Gastroesophageal sphincter (tissue), 4 donors: ENCODE measurements around the gene MBD6. TPM values are rescaled to one million over a fixed set of nuclear protein-coding genes. Genes with fewer than 3 reads are reported as not detected.
"Not testable (repeated sequence)": the region's sequence is repeated elsewhere in the genome, so short reads cannot be mapped to it uniquely, and the experiment has no call there.

Experiments used
- ATAC-seq: fragments of 150-250 bp; one replicate; pipeline ENCODE4 v1.9.1; 2016; ENCODE audit warnings: mild to moderate bottlenecking, moderate library complexity
- H3K27ac ChIP-seq, 4 donors: fragments of 200-600 bp; sonication (generic) in 3 of 4; 1 replicate in 3 of 4; 2 replicates in 1 of 4; pipeline ENCODE4 v1.5.1; 2016 to 2019
- H3K27me3 ChIP-seq: fragments of 200-600 bp; sonication (generic); one replicate; pipeline ENCODE4 v1.5.1; 2019
- H3K36me3 ChIP-seq, 2 donors: fragments of 200-600 bp; sonication (generic); one replicate each; pipeline ENCODE4 v1.5.1; 2019; ENCODE audit warnings: control low read depth in 1 of 2
- H3K4me1 ChIP-seq, 3 donors: fragments of 200-600 bp; sonication (generic); 1 replicate in 2 of 3; 2 replicates in 1 of 3; pipeline ENCODE4 v1.5.1; 2016 to 2019; ENCODE audit warnings: control low read depth in 2 of 3
- H3K4me3 ChIP-seq, 2 donors: fragments of 200-600 bp; sonication (generic); one replicate each; pipeline ENCODE4 v1.5.1; 2019; ENCODE audit warnings: mild to moderate bottlenecking in 1 of 2, moderate library complexity in 1 of 2
- H3K9me3 ChIP-seq, 3 donors: fragments of 200-600 bp; sonication (generic); one replicate each; pipeline ENCODE4 v1.5.1; 2017 to 2019; ENCODE audit warnings: control low read depth in 2 of 3
- CTCF ChIP-seq, 4 experiments: fragments of 200-600 bp in 2 of 4; fragments of 450-650 bp in 2 of 4; sonication (generic) in 1 of 4; IDR thresholded peaks; one replicate each; pipeline ENCODE4 v1.5.1; 2017 to 2019; ENCODE audit warnings: antibody characterized with exemption in 4 of 4, mild to moderate bottlenecking in 2 of 4, moderate library complexity in 2 of 4
- EP300 ChIP-seq: sonication (generic); formaldehyde crosslinking; IDR thresholded peaks from one replicate; pipeline ENCODE4 v1.6.1; 2017; ENCODE audit warnings: antibody characterized with exemption, mild to moderate bottlenecking
- POLR2A ChIP-seq, 2 donors: fragments of 450-650 bp; IDR thresholded peaks; one replicate each; pipeline ENCODE4 v1.6.1; 2017; ENCODE audit warnings: antibody characterized with exemption in 2 of 2, mild to moderate bottlenecking in 2 of 2, moderate library complexity in 1 of 2
- POLR2AphosphoS5 ChIP-seq: sonication (generic); formaldehyde crosslinking; IDR thresholded peaks from one replicate; pipeline ENCODE4 v1.6.1; 2017; ENCODE audit warnings: antibody characterized with exemption
- WGBS, 2 donors: methylation state at CpG; one replicate each; pipeline ENCODE4 v1.1.5; 2018; ENCODE audit warnings: low coverage in 1 of 2; 5-methylcytosine and 5-hydroxymethylcytosine counted together
- total RNA-seq, 4 donors: library from RNA; depleted of rRNA; stranded (reverse); fragments of >200 nt; gene quantifications; one replicate each; pipeline ENCODE4 v1.1.0, GENCODE V29; 2016

Gene MBD6
- total RNA-seq, 4 donors from 2014 or later: 8.9 to 22.6 (median 19.7) TPM

- ATAC-seq: no peak
Measured at GRCh38 chr12:57488402-57489156, 34.0 kb upstream of the MBD6 start.

GRCh38 chr12:57489157-57489641 is 33.4 kb upstream of the MBD6 start:
- no peak for TF ChIP-seq EP300
- no peak for TF ChIP-seq POLR2AphosphoS5
- TF ChIP-seq CTCF (IDR thresholded peaks at IDR 0.05): no peak
- no peak for TF ChIP-seq POLR2A (IDR thresholded peaks at IDR 0.05)
- ATAC-seq: no peak
- peak overlapping the region in 1 of 2 donors; percentile 70 for H3K4me3 ChIP-seq

More at GRCh38 chr12:57488402-57489156, 34.0 kb upstream of the MBD6 start:
- peaks cover 0 to 40% of the 10 kb centered on the region in 2 donors for H3K36me3 ChIP-seq
- H3K9me3 ChIP-seq: no peaks in the 10 kb centered on the region
- H3K27me3 ChIP-seq: peaks cover 4% of the 10 kb centered on the region
- WGBS, 2 donors: 22 to 30% methylated on average over 10 of the region's 11 CpGs
- TF ChIP-seq CTCF (IDR thresholded peaks at IDR 0.05): no peak
- TF ChIP-seq POLR2AphosphoS5: no peak
- no peak for TF ChIP-seq EP300
- TF ChIP-seq POLR2A (IDR thresholded peaks at IDR 0.05): no peak
- H3K4me3 ChIP-seq: peak overlapping the region; percentile 70 to 94
- peak overlapping the region; percentile 47 to 88 (median 84) for H3K27ac ChIP-seq
- peaks cover 4 to 21% (median 8%) of the 10 kb centered on the region in 3 donors for H3K4me1 ChIP-seq

GRCh38 chr12:57490126-57490525 is 32.5 kb upstream of the MBD6 start:
- Histone ChIP-seq H3K4me3 (no peak overlapping the region), H3K4me1 (peaks cover 4 to 21% (median 8%) of the 10 kb centered on the region in 3 donors), H3K36me3 (peaks cover 0 to 49% of the 10 kb centered on the region in 2 donors), H3K9me3 (no peaks in the 10 kb centered on the region), H3K27me3 (peaks cover under 1% of the 10 kb centered on the region), H3K27ac (no peak overlapping the region)
- WGBS, 2 donors: 95% methylated on average over 3 of the region's 4 CpGs; no CpG with 5 or more reads in 1 of the 2 donors
- TF ChIP-seq CTCF (IDR thresholded peaks at IDR 0.05): no peak
- TF ChIP-seq EP300: no peak
- no peak for TF ChIP-seq POLR2AphosphoS5
- no peak for TF ChIP-seq POLR2A (IDR thresholded peaks at IDR 0.05)
- ATAC-seq: no peak

More at GRCh38 chr12:57489157-57489641, 33.4 kb upstream of the MBD6 start:
- Histone ChIP-seq H3K27me3 (peaks cover 4% of the 10 kb centered on the region), H3K9me3 (no peaks in the 10 kb centered on the region), H3K27ac (peak overlapping the region in 1 of 4 donors; percentile 83), H3K4me1 (peaks cover 4 to 21% (median 8%) of the 10 kb centered on the region in 3 donors), H3K36me3 (peaks cover 0 to 45% of the 10 kb centered on the region in 2 donors)
- 75 to 80% methylated on average over 2 to 3 of the region's 5 CpGs for WGBS, 2 donors

- no peaks in the 10 kb centered on the region for H3K9me3 ChIP-seq
- H3K36me3 ChIP-seq: peaks cover 0 to 64% of the 10 kb centered on the region in 2 donors
- H3K4me3 ChIP-seq: no peak overlapping the region
- no peak for TF ChIP-seq POLR2A (IDR thresholded peaks at IDR 0.05)
- no peak for TF ChIP-seq POLR2AphosphoS5
- no peak for TF ChIP-seq EP300
- TF ChIP-seq CTCF (IDR thresholded peaks at IDR 0.05): no peak
- no peak for ATAC-seq
- H3K27me3 ChIP-seq: no peaks in the 10 kb centered on the region
- 80 to 90% methylated on average over 7 to 13 of the region's 15 CpGs for WGBS, 2 donors
- peaks cover 4 to 21% (median 8%) of the 10 kb centered on the region in 3 donors for H3K4me1 ChIP-seq
- no peak overlapping the region for H3K27ac ChIP-seq
Measured at GRCh38 chr12:57491393-57492280, 31.0 kb upstream of the MBD6 start.

GRCh38 chr12:57495051-57495701 is 27.4 kb upstream of the MBD6 start:
- ATAC-seq, H3K27me3 ChIP-seq, H3K9me3 ChIP-seq, H3K27ac ChIP-seq, H3K4me1 ChIP-seq, H3K4me3 ChIP-seq: not testable (repeated sequence)
- no CpG with 5 or more reads among the region's 48 CpGs for WGBS, 2 donors
- H3K36me3 ChIP-seq: peaks cover 0 to 85% of the 10 kb centered on the region in 2 donors
